HG02571 (cell line): Measurements from ENCODE around the gene CFAP221.

Source experiments
- ATAC-seq: cut with Tn5 transposase; IDR thresholded peaks from one replicate; pipeline ENCODE4 v1.9.1; 2021; ENCODE audit warnings: mild to moderate bottlenecking, moderate library complexity; ENCODE audit not compliant: unreplicated experiment

Gene CFAP221

DNA sequence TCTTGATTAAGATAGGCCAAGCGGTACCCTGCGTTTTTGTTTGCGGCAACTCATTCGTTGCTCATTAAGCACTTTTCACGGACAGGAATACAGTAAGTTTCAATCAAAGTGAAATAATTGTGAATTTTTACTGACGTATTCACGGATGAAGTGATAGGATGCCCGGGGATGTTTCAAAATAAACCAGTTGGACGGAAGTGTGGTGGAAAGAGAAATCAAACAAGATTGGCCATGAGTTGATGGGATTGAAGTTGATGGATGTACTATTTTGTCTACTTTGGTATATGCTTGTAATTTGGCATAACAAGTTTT is 135.2 kb downstream of the CFAP221 start:
- ATAC-seq: no peak

DNA sequence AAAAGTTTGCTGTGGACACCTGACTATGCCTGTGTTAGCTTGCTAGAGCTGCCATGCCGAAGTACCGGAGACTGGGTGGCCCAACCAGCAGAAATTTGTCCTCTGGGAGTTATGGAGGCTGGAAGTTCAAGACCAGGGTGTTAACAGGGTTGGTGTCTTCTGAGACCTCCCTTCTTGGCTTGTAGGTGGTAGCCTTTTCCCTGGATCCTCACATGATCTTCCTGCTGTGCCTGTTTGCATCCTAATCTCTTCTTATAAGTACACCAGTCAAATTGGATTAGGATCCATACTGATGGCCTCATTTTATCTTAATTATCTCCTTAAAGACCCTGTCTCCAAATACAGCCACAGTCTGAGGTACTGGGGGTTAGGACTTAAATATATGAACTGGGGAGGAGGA is 135.6 kb downstream of the CFAP221 start:
- ATAC-seq: no peak

DNA sequence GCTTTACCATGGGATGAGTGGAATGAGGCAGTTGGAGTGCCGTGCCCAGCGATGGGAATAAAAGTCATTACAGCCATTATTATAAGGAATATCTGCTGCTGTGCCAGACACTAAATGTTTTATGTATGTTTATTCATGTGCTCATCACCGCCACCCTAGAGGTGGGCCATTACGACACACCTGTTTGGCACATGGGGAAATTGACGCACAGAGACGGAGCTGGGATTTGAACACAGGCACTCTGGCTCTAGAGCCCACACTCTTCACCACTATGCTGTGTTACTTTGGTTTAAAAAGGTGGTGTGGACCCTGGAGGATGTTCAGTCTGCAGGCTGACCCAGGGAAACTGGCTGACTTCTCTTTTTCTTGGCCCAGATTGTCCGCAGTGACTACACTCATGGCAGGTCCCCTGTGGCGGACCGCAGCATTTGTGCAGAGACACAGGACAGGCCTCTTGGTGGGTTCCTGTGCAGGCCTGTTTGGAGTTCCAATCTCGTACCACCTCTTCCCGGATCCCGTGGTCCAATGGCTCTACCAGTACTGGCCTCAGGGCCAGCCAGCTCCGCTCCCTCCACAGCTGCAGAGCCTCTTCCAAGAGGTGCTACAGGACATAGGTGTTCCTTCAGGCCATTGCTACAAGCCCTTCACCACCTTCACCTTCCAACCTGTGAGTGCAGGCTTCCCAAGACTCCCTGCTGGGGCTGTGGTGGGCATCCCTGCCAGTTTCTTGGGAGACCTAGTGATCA is 136.4 kb downstream of the CFAP221 start:
- ATAC-seq: no peak

DNA sequence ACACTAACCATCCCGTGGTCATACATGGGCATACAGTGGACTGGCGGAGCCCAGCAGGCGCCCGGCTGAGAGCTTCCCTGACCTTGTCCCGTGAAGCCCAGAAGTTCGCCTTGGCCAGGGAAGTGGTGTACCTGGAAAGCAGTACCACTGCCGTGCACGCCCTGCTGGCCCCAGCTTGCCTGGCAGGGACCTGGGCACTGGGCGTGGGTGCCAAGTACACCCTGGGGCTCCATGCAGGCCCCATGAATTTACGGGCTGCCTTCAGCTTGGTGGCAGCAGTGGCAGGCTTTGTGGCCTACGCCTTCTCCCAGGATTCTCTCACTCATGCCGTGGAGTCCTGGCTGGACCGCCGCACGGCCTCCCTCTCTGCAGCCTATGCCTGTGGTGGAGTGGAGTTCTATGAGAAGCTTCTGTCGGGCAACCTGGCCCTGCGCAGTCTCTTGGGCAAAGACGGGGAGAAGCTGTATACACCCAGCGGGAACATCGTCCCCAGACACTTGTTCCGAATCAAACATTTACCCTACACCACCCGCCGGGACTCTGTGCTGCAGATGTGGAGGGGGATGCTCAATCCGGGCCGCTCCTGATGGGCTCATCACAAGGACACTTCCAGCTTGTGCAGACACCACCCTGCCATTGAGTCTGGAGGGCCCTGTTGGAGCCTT is 137.1 kb downstream of the CFAP221 start:
- no peak for ATAC-seq

DNA sequence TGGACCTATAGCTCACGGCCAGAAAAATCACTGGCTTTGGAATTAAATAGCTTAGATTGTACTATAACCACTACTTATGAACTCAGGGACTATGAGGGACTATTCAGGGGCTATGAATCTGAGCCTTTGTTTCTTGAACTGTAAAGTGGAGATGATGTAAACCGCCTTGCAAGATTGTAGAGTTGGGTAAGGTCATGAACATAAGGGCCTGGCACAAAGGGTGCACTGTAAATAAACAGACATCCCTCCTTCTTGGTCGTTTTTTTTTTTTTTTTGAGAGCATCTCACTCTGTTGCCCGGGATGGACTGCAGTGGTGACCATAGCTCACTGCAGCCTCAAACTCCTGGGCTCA is 137.6 kb downstream of the CFAP221 start:
- ATAC-seq: no peak

DNA sequence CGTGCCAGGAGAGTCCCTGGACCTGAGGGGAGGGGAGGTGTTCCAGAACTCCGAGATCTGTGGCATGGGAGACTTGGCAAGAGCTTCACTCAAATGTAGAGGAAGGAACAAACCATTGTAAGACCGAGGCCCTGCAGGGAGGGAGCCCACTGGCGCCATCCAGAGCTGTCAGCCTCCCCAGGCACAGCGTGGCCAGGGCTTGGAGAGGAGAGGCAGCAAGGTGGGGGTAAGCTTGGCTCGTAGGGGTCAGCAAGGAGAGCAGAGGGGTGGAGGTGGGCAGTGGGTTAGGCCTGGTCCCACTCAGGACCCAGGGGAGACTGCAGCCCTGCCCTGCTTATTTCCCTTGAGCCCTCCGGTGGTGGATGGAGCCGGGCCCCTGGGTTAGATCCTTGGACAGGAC is 138.3 kb downstream of the CFAP221 start:
- ATAC-seq: no peak

DNA sequence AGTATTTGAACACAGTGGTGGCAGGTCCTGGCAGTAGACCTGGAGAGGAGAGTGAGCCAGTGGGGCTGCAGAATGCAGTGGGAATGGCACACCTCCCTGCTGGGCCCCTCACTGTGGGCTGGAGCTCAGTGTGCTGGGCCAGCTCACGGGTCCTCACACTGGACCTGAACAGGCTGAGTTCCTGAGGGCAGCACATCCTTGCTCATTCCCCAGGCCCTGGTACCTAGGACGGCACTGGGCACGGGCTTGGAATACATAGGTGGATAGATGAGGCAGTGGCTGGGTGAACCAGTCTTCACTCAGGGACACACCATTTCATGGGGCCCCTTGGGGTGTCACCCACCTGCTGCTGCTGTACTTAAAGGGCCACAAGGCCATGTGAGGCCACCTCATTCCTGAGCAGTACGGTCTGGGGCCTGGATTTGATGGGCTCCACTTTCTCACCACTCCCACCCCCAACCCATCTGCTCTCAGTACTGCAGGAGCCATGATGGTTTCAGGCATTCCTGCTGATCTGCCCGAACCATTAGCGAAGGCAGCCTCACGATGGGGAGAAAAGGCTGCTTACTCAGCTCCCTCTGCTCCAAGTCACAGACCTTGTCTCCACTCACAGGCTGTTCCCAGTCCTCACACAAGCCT is 138.9 kb downstream of the CFAP221 start:
- no peak for ATAC-seq

DNA sequence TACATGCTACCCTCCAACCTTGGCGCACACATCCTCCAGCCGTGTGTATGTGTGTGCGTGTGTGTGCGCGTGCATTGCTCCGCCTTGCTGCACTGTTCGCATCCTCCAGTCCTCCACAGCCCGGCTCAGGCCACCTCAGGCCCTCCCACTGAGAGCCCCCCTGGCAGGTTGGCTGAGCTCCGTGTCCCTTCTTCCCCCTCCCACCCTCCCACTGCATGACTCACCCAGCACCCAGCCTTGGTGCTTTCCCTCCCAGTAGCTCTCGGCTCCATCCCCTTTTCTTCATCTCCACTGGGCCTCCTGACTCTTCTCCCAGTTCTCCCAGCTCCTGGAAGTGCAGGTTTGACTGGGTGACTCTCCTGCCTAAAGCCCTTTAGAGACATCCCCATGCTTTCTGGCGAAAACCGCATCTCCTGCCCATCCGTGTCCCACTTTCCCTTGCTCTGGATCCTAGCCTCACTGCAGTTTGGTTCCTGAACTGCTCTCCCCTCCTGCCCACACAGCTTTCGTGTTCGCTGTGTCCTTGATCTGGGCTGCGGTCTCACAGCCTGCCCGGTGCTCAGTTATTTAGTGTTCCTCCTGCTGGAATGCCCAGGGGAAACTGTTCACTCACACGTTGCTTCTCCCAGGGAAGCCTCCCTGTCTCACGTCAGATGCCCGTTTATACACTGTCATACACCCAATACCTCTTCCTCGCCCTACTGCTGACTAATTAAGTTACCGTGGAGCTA is 139.6 kb downstream of the CFAP221 start:
- no peak for ATAC-seq

DNA sequence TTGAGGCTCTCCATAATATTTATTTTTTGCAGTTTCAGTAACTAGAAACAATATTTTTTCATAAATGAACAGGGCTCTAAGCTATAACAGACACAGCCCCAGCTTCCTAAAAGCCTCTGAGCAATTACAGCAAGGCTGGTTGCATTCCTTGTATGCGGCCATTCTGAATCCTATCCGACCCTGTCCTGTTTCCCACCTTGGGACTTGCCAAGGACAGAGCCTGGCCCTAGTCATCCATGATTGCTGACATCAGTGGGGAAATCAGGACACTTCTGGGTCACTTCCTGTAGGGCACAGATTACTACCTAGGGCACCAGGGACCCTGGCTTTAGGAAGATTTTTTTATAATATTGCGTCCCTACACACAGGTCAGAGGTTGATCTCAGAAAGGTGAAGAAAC is 140.3 kb downstream of the CFAP221 start:
- ATAC-seq: no peak

DNA sequence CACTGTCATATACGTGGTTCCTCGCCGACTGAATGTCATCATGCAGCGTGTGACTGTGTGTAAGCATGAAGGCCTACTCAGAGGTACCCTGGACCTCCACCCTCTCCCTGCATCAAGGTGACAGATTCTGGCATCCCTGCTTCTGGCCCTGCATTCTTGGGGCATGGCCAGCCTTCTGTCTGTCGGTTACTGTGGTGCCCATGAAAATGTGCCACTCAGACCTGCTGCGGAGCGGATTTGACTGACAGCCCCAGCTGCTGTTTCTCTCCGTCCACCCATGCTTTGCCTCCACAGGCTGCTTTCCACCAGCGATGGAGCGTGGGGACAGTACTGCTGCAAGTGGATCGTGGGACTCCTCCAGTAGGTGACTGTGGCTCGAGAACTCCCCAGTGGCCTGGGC is 144.4 kb downstream of the CFAP221 start:
- ATAC-seq: no peak

DNA sequence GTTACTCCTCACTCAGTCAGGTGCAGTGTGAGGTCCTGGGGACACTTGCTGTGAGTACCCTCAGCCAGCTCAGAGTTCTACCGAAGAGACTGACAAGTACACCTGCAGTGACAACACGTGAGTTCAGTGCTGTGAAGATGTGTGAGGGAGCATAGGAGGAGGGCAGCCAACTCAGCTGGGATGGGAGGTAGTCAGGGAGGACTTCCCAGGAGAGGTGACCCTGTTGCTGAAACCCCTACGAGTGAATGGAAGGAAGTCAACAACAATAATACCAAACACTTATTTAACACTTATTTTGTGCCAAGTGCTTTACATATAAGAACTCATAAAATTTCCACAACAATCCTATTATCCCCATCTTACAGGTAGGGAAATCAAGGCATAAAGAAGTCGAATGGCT is 145.0 kb downstream of the CFAP221 start:
- ATAC-seq: no peak

DNA sequence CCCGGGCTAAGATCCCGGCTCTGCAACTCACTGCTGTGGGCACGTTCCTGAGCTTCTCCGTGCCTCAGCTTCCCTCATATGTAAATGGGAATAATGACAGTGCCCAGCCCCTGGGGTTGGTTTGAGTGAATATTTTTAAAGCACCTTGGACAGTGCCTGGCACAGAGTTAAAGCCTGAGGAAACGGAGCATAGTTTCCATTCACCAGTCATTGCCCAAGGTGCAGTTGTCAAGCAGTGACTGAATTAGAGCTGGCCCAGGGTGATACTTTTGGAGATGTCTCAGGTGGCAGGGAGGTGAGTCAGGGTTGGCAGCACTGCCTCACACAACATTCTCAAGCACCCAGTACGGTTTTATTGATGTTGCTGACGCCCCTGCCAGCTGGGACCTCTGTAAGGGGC is 146.9 kb downstream of the CFAP221 start:
- no peak for ATAC-seq

DNA sequence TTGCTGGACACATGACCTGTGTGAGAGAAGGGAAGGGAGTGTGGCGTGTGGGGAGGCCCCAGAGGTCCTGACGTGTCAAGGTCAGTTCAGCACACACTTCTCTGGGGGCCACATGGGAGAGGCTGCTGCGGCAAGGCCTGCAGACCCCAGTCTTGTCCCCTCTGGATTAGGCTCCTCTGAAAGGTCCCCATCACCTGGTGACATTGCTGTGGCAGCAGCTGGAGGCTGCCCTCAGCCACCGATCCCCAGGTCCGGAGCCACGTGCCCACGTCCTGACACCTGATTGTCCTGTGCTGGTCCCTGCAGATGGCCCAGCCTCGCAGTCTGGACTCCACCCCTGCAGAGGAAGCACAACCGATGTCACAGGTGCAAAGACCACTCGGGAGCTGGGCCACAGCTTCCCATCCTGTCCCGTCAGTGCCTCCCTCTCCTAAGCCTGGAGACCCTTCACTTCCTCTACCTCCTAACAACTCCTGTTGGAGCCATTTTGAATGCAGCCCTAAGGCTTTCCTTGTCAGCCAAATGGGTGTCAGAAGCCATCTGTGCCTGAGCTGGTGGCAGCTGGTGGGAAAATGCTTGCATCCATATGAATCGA is 147.5 kb downstream of the CFAP221 start:
- ATAC-seq: no peak

DNA sequence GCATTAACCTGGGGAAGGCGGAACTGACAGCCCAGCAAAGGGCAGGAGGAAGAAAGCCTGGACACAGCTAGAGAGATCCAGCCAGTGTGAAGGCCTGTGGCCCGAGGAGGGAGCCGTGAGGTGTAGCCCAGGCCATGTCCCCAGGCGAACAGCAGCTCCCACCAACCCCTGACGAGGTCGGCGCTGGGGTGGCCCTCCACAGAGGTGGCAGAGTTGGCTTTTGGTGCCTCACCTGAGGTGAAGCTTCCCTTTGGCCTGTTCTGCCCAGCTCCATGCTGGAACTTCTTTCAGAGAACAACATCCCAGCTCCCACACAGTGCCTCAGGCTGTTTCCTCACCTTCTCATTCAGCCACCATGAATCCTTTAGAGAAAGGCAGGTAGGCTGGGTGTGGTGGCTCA is 148.1 kb downstream of the CFAP221 start:
- ATAC-seq: no peak

DNA sequence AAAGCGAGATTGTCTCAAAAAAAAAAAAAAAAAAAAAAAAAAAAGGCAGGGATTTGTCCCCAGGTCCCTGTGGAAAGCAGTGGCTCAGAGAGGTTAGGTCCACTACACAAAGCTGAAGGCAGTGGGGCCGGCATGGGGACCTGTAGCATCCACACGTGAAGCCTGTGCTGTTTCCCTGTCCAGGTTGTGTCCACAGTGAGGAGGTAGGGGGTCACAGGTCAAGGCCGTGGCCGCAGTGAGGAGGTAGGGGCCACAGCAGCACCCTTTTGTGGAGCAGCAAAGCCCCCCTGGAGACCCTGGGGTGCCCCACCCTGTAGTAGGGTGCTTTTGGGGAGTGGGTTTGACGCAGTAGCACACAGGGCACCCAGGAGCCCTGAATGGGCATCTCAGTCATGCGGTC is 148.7 kb downstream of the CFAP221 start:
- no peak for ATAC-seq

DNA sequence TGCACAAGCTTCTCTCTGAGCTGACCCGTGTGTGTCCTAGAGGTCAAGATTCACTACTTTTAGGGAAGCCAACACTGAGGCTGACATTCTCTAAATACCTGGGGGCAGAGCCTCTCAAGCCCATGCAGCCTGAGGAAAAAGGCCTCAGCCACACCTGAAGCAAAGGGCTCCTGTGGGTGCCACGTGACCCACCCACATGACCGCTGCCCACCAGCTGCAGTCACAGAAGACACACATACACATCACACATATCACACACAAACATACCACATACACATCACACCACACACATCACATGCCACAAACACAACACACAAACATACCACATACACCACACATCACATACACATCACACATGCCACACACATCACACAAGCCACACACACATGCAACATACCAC is 149.3 kb downstream of the CFAP221 start:
- no peak for ATAC-seq

DNA sequence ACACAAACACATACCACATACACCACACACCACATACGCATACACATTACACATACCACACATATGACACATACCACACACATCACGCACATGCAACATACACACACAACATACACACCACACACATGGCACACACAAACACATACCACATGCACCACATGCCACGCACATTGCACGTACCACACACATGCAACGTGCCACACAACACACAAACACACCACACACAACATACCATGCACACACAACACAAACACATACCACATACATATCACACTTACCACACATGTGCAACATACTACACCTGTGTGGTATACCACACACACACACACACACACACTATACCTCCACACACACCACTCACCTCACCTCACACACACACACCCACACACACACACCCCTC is 149.7 kb downstream of the CFAP221 start:
- ATAC-seq: no peak

DNA sequence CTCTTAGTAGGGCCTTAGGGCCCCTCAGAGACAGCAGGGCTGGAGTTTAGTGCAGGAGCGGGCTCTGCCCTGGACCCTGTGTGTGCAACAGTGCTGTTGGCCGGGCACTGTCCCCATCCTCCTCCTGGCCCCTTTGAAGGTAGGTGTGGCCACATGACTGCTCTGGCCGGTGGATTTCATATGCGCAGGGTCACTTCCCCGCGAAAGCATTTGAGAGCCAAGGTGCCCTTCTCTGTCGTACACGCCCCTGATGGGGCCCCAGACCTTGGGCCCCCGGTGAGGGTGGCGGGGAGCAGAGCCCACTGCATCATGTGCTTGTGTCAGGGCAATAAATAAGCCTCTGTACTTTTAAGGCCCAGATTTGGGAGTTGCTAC is 150.2 kb downstream of the CFAP221 start:
- ATAC-seq: no peak

DNA sequence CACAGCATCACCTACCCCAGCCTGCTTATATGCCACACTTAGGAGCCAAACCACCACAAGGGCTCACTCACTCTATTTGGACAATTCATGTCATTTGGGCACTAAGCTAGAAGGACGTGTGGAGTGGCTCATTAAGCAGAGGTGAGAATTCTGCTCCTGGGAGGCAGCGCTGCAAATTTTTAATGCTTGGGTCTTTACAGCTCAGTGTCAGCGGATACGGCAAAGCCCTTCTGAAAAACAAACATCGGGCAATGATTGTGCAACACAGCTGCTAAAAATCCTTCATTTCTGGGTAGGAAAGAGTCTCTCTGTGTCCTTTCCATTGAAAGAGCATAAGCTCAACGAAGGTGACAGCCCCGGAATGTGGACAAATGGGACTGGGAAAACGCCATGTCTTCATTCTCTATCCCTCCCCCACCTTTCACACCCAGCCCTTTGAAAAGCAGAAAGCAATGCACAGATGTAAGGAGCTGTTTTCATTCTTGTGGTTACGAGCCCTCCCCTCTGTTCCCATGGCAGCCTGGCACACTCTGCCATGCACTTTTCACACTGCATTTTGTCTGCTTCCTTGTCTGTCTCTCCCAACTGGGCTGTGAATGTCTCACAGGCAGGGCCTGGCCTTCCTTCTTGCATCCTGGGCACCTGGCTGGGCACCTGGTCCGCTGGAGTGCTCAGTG is 150.7 kb downstream of the CFAP221 start:
- ATAC-seq: no peak

DNA sequence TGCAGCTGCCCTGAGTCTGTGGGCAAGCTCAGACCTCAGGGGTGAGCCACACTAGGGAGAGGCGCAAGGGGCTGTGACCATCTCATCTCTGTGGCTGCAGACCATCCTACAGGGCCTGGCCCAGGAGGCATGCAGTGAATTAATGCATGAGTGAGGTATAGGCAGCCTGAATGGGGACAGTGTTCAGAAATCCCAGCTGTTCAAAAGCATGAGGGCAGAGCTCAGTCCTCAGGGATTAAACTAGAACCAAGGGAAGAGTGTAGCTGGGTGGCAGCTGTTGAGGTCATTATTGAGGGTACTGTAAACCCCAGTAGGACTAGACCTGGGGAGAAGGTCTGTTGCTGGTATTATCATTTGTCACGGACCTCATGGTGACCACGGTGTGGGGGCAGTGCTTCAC is 151.8 kb downstream of the CFAP221 start:
- ATAC-seq: no peak

DNA sequence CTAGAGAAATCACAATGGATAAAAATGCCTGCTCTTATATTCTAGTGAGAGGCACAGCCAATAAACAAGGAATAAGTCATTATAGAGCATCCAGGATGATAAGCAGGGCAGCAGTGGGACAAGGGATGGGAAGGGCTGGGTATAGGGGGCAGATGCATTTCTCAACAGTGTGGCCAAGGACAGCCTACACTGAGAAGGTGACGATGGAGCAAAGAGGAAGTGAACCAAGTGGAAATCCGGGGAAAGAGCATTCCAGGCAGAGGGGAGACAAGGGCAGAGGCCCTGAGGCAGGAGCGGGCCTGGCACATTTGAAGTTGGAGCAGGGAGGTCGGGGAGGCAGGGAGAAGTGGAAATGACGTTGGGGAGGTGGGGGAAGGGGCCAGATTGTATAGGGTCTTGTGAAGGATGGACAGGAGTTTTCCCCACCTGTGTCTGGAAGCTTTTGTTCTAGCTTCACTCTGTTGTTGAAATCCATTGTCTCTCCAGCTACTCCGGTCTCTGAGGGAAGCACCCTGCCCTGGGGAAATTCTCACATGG is 152.3 kb downstream of the CFAP221 start:
- no peak for ATAC-seq
